ENCODE results near the gene CDK6.

- TF ChIP-seq ZNF384 (IDR thresholded peaks at IDR 0.05) (no peak), FOXM1 (IDR thresholded peaks at IDR 0.05; ENCODE audit: borderline replicate concordance) (no peak), TARDBP (IDR thresholded peaks at IDR 0.05) (no peak), LEF1 (IDR thresholded peaks at IDR 0.05; ENCODE audit: borderline replicate concordance) (no peak), ARNT (IDR thresholded peaks at IDR 0.05) (no peak), SP1 (IDR thresholded peaks at IDR 0.05) (no peak), HDGF (IDR thresholded peaks at IDR 0.05; ENCODE audit: borderline replicate concordance) (no peak), ELF4 (IDR thresholded peaks at IDR 0.05) (no peak), SUZ12 (IDR thresholded peaks at IDR 0.05) (no peak), FOXK2 (IDR thresholded peaks at IDR 0.05) (no peak), NFRKB (IDR thresholded peaks at IDR 0.05) (no peak), BHLHE40 (IDR thresholded peaks at IDR 0.05; ENCODE audit: borderline replicate concordance) (no peak), L3MBTL2 (conservative IDR thresholded peaks at IDR 0.05) (no peak)
- TF ChIP-seq, protein P1, sequence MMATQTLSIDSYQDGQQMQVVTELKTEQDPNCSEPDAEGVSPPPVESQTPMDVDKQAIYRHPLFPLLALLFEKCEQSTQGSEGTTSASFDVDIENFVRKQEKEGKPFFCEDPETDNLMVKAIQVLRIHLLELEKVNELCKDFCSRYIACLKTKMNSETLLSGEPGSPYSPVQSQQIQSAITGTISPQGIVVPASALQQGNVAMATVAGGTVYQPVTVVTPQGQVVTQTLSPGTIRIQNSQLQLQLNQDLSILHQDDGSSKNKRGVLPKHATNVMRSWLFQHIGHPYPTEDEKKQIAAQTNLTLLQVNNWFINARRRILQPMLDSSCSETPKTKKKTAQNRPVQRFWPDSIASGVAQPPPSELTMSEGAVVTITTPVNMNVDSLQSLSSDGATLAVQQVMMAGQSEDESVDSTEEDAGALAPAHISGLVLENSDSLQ (IDR thresholded peaks at IDR 0.05): no peak
These were observed 203.6 kb downstream of the CDK6 start for GRCh38 chr7:92632791-92633190.
